GM12891 (cell line): ENCODE measurements around the gene FBLN2.

Source experiments
- POLR2A ChIP-seq: IDR thresholded peaks from 2 replicates; pipeline ENCODE4 v1.6.1; 2011; ENCODE audit warnings: low read depth, low read length, control low read depth
- POLR2AphosphoS5 ChIP-seq: IDR thresholded peaks from 2 replicates; pipeline ENCODE4 v1.6.1; 2011; ENCODE audit warnings: low read depth, low read length, control low read depth
- POU2F2 ChIP-seq: IDR thresholded peaks from 2 replicates; pipeline ENCODE4 v1.6.1; 2011; ENCODE audit warnings: low read depth, mild to moderate bottlenecking, control low read depth, low read length, moderate library complexity
- TAF1 ChIP-seq: IDR thresholded peaks from 2 replicates; pipeline ENCODE4 v1.6.1; 2011; ENCODE audit warnings: low read depth, low read length, control low read depth

DNA sequence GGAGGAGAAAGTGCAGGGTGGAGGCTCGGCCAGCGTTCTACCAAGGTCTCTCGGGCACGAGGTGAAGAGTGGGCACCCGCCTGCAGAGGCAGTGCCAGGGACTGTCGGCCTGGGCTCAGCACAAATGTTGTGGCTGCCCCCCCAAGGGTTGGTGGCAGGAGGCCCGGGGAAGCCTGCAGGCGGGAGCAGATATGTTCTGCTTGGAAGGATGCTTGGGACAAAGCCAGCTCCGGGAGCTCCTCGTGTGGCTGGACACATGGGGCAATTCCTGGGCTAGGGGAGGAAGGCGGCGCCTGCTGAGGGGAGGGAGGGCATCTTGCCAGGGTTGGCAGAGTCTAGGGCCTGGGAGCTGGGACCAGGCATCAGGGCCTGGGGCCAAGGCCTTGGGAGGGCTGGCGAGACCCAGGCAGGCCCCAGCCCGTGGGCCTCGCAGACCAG is 30.4 kb upstream of the FBLN2 start:
- TF ChIP-seq POLR2A (no peak), POLR2AphosphoS5 (no peak), POU2F2 (no peak), TAF1 (no peak)
